Ovary (tissue), 3 donors: Measurements from ENCODE around the gene HSD17B8.

Experiments used
- CTCF ChIP-seq, 3 donors: fragments of 450-650 bp in 2 of 3; fragments of 200-600 bp in 1 of 3; IDR thresholded peaks; one replicate each; pipeline versions ENCODE4 v1.5.1 to v1.8.0; 2016 to 2022; ENCODE audit warnings: antibody characterized with exemption in 3 of 3, mild to moderate bottlenecking in 1 of 3
- EP300 ChIP-seq: sonication (generic); formaldehyde crosslinking; IDR thresholded peaks from one replicate; pipeline ENCODE4 v1.6.1; 2017; ENCODE audit warnings: antibody characterized with exemption
- POLR2A ChIP-seq: fragments of 450-650 bp; IDR thresholded peaks from one replicate; pipeline ENCODE4 v1.6.1; 2017; ENCODE audit warnings: antibody characterized with exemption, mild to moderate bottlenecking, moderate library complexity
- donor health status: DM: no; HTN: no; CAD: no.

GRCh38 chr6:33190504-33191107 lies 13.8 kb upstream of the HSD17B8 start:
- TF ChIP-seq POLR2A (no peak), CTCF (IDR thresholded peaks at IDR 0.05) (no peak), EP300 (no peak)
